Measurements from ENCODE around the gene UTP18.

GRCh38 chr17:51238255-51238887 lies 22.0 kb upstream of the UTP18 start:
- TF ChIP-seq POLR2A (IDR thresholded peaks at IDR 0.05; ENCODE audit: control extremely low read depth in 1 of 2, low read depth in 2 of 2, low read length in 2 of 2), result no peak
- no peak for TF ChIP-seq EGR1 (IDR thresholded peaks at IDR 0.05; ENCODE audit: borderline replicate concordance, low read depth, low read length)
